Measurements from ENCODE around the gene GSTA2. TPM values are rescaled to one million over a fixed set of nuclear protein-coding genes. Genes with fewer than 3 reads are reported as not detected.

Gene GSTA2
- total and polyA plus RNA-seq, 2 of the 13 experiments (the other 11 are each of a cell fraction or from before 2014, with no cell fraction given), result 0.75 to 13.7 TPM

- no peak for TF ChIP-seq PRDM4 (CRISPR knock-in tag; IDR thresholded peaks at IDR 0.05; ENCODE audit: borderline replicate concordance)
- no peak for TF ChIP-seq ZNF20 (CRISPR knock-in tag; IDR thresholded peaks at IDR 0.05)
- peak; percentile 66; the same call in 1 of the 2 replicates for TF ChIP-seq ZSCAN21 (CRISPR knock-in tag; IDR thresholded peaks at IDR 0.05; ENCODE audit: borderline replicate concordance)
- no peak for TF ChIP-seq ATAD3A (CRISPR knock-in tag; IDR thresholded peaks at IDR 0.05)
- TF ChIP-seq, protein P1, sequence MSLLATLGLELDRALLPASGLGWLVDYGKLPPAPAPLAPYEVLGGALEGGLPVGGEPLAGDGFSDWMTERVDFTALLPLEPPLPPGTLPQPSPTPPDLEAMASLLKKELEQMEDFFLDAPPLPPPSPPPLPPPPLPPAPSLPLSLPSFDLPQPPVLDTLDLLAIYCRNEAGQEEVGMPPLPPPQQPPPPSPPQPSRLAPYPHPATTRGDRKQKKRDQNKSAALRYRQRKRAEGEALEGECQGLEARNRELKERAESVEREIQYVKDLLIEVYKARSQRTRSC (CRISPR knock-in tag; IDR thresholded peaks at IDR 0.05; ENCODE audit: low read depth), result peak; percentile 90; the same call in 1 of the 2 replicates
- no peak for TF ChIP-seq SP5 (CRISPR knock-in tag; IDR thresholded peaks at IDR 0.05; ENCODE audit: borderline replicate concordance, low read depth)
- no peak for TF ChIP-seq ZNF569 (CRISPR knock-in tag; IDR thresholded peaks at IDR 0.05; ENCODE audit: borderline replicate concordance)
- TF ChIP-seq, protein P2, sequence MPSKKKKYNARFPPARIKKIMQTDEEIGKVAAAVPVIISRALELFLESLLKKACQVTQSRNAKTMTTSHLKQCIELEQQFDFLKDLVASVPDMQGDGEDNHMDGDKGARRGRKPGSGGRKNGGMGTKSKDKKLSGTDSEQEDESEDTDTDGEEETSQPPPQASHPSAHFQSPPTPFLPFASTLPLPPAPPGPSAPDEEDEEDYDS (CRISPR knock-in tag; IDR thresholded peaks at IDR 0.05), result no peak
- TF ChIP-seq, protein P3, sequence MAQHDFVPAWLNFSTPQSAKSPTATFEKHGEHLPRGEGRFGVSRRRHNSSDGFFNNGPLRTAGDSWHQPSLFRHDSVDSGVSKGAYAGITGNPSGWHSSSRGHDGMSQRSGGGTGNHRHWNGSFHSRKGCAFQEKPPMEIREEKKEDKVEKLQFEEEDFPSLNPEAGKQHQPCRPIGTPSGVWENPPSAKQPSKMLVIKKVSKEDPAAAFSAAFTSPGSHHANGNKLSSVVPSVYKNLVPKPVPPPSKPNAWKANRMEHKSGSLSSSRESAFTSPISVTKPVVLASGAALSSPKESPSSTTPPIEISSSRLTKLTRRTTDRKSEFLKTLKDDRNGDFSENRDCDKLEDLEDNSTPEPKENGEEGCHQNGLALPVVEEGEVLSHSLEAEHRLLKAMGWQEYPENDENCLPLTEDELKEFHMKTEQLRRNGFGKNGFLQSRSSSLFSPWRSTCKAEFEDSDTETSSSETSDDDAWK (CRISPR knock-in tag; IDR thresholded peaks at IDR 0.05), result no peak
- 0 out of 2 replicates have a peak, but pooled peaks have one; percentile 59 for TF ChIP-seq CREBL2 (CRISPR knock-in tag; IDR thresholded peaks at IDR 0.05; ENCODE audit: borderline replicate concordance)
- TF ChIP-seq, protein P4, sequence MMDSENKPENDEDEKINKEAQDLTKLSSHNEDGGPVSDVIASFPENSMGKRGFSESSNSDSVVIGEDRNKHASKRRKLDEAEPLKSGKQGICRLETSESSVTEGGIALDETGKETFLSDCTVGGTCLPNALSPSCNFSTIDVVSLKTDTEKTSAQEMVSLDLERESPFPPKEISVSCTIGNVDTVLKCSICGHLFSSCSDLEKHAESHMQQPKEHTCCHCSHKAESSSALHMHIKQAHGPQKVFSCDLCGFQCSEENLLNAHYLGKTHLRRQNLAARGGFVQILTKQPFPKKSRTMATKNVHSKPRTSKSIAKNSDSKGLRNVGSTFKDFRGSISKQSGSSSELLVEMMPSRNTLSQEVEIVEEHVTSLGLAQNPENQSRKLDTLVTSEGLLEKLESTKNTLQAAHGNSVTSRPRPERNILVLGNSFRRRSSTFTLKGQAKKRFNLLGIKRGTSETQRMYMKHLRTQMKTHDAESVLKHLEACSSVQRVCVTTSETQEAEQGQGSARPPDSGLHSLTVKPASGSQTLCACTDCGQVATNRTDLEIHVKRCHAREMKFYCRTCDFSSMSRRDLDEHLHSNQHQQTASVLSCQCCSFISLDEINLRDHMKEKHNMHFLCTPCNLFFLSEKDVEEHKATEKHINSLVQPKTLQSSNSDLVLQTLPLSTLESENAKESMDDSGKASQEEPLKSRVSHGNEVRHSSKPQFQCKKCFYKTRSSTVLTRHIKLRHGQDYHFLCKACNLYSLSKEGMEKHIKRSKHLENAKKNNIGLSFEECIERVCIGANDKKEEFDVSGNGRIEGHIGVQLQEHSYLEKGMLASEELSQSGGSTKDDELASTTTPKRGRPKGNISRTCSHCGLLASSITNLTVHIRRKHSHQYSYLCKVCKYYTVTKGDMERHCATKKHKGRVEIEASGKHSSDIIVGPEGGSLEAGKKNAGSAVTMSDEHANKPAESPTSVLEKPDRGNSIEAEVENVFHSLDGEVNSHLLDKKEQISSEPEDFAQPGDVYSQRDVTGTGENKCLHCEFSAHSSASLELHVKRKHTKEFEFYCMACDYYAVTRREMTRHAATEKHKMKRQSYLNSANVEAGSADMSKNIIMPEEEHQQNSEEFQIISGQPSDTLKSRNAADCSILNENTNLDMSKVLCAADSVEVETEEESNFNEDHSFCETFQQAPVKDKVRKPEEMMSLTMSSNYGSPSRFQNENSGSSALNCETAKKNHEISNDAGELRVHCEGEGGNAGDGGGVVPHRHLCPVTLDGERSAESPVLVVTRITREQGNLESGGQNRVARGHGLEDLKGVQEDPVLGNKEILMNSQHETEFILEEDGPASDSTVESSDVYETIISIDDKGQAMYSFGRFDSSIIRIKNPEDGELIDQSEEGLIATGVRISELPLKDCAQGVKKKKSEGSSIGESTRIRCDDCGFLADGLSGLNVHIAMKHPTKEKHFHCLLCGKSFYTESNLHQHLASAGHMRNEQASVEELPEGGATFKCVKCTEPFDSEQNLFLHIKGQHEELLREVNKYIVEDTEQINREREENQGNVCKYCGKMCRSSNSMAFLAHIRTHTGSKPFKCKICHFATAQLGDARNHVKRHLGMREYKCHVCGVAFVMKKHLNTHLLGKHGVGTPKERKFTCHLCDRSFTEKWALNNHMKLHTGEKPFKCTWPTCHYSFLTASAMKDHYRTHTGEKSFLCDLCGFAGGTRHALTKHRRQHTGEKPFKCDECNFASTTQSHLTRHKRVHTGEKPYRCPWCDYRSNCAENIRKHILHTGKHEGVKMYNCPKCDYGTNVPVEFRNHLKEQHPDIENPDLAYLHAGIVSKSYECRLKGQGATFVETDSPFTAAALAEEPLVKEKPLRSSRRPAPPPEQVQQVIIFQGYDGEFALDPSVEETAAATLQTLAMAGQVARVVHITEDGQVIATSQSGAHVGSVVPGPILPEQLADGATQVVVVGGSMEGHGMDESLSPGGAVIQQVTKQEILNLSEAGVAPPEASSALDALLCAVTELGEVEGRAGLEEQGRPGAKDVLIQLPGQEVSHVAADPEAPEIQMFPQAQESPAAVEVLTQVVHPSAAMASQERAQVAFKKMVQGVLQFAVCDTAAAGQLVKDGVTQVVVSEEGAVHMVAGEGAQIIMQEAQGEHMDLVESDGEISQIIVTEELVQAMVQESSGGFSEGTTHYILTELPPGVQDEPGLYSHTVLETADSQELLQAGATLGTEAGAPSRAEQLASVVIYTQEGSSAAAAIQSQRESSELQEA (CRISPR knock-in tag; IDR thresholded peaks at IDR 0.05; ENCODE audit: not compliant biosample characterization), result no peak
- no peak for TF ChIP-seq CENPBD1 (CRISPR knock-in tag; IDR thresholded peaks at IDR 0.05; ENCODE audit: borderline replicate concordance, low read depth)
These were observed 38.7 kb downstream of the GSTA2 start (continued) for GRCh38 chr6:52724406-52725121.
